K562 (cell line): Measurements from ENCODE around the gene TRIM26. TPM values are rescaled to one million over a fixed set of nuclear protein-coding genes. Genes with fewer than 3 reads are reported as not detected.

Experiments
- ATF1 ChIP-seq, 2 experiments: fragments of 450-650 bp in 1 of 2; IDR thresholded peaks; 2 replicates each; pipeline ENCODE4 v1.6.1; 2016; ENCODE audit warnings: missing compliant biosample characterization in 1 of 2, missing genetic modification characterization in 1 of 2
- CBFA2T2 ChIP-seq: fragments of 450-650 bp; conservative IDR thresholded peaks from 2 replicates; pipeline ENCODE4 v1.6.1; 2017; ENCODE audit warnings: mild to moderate bottlenecking
- CBFA2T3 ChIP-seq: fragments of 450-650 bp; IDR thresholded peaks from 2 replicates; pipeline ENCODE4 v1.6.1; 2017
- EP300 ChIP-seq: IDR thresholded peaks from 2 replicates; pipeline ENCODE4 v1.6.1; 2012; ENCODE audit warnings: low read length, improper control_type of control experiment
- ESRRB ChIP-seq: fragments of 250-450 bp; sonication (Bioruptor Pico); IDR thresholded peaks from 2 replicates; pipeline ENCODE4 v1.5.0; 2020; ENCODE audit warnings: mild to moderate bottlenecking, moderate library complexity, borderline replicate concordance
- ETV1 ChIP-seq: fragments of 450-650 bp; conservative IDR thresholded peaks from 2 replicates; pipeline ENCODE4 v1.6.1; 2016; ENCODE audit warnings: missing genetic modification characterization, control low read depth, low read depth, missing compliant biosample characterization
- FOXA3 ChIP-seq, 2 experiments: fragments of 450-650 bp in 1 of 2; sonication (generic) in 1 of 2; formaldehyde crosslinking; IDR thresholded peaks in 1 of 2; conservative IDR thresholded peaks in 1 of 2; 2 replicates each; pipeline versions ENCODE4 v1.4.0 to v1.8.0; 2020 to 2022; ENCODE audit warnings: mild to moderate bottlenecking in 2 of 2, missing genetic modification reagents in 1 of 2
- FOXP1 ChIP-seq: sonication (generic); formaldehyde crosslinking; IDR thresholded peaks from 2 replicates; pipeline ENCODE4 v1.8.0; 2022; ENCODE audit warnings: mild to moderate bottlenecking, missing genetic modification reagents
- IRF1 ChIP-seq: sonication (generic); formaldehyde crosslinking; IDR thresholded peaks from 2 replicates; pipeline ENCODE4 v1.8.0; 2022; ENCODE audit warnings: missing genetic modification reagents, mild to moderate bottlenecking, borderline replicate concordance
- MAZ ChIP-seq, 2 experiments: fragments of 450-650 bp in 1 of 2; sonication (generic) in 1 of 2; formaldehyde crosslinking; IDR thresholded peaks in 1 of 2; conservative IDR thresholded peaks in 1 of 2; 2 replicates each; pipeline versions ENCODE4 v1.4.0 to v1.5.0; 2020; ENCODE audit warnings: mild to moderate bottlenecking in 1 of 2, missing genetic modification reagents in 1 of 2
- NCOA2 ChIP-seq, 2 experiments: fragments of 450-650 bp; IDR thresholded peaks; 2 replicates each; pipeline ENCODE4 v1.6.1; 2018; ENCODE audit warnings: mild to moderate bottlenecking in 2 of 2, moderate library complexity in 1 of 2; ENCODE audit not compliant: partially characterized antibody in 2 of 2
- NCOR1 ChIP-seq: fragments of 450-650 bp; IDR thresholded peaks from 2 replicates; pipeline ENCODE4 v1.6.1; 2016; ENCODE audit warnings: mild to moderate bottlenecking, moderate library complexity
- NRF1 ChIP-seq, 2 experiments: fragments of 450-650 bp; IDR thresholded peaks in 1 of 2; conservative IDR thresholded peaks in 1 of 2; 2 replicates each; pipeline ENCODE4 v1.6.1; 2014; ENCODE audit warnings: mild to moderate bottlenecking in 2 of 2
- RNF2 ChIP-seq: sonication (generic); IDR thresholded peaks from 2 replicates; pipeline ENCODE4 v1.6.1; 2016
- SMAD1 ChIP-seq: fragments of 150-350 bp; IDR thresholded peaks from 2 replicates; pipeline ENCODE4 v1.6.1; 2014; ENCODE audit warnings: low read length, low read depth; ENCODE audit not compliant: partially characterized antibody
- SRSF9 ChIP-seq: fragments of 200-400 bp; formaldehyde crosslinking; IDR thresholded peaks from 2 replicates; pipeline ENCODE4 v1.6.1; 2017; ENCODE audit warnings: low read depth, low read length, borderline replicate concordance
- TCF15 ChIP-seq: fragments of 250-450 bp; sonication (Bioruptor Pico); IDR thresholded peaks from 2 replicates; pipeline ENCODE4 v1.8.0; 2022; ENCODE audit warnings: moderate library complexity, mild to moderate bottlenecking, inconsistent platforms
- TRIM24 ChIP-seq, 2 experiments: fragments of 450-650 bp; IDR thresholded peaks; 2 replicates each; pipeline ENCODE4 v1.6.1; 2016
- ZNF134 ChIP-seq: fragments of 250-450 bp; sonication (Bioruptor Pico); conservative IDR thresholded peaks from 2 replicates; pipeline ENCODE4 v1.4.0; 2020
- ZNF263 ChIP-seq: sonication (generic); formaldehyde crosslinking; IDR thresholded peaks from 2 replicates; pipeline ENCODE4 v1.8.0; 2022; ENCODE audit warnings: mild to moderate bottlenecking, missing genetic modification reagents, borderline replicate concordance
- ZNF79 ChIP-seq: fragments of 250-450 bp; sonication (Bioruptor Pico); IDR thresholded peaks from 2 replicates; pipeline ENCODE4 v1.4.0; 2020; ENCODE audit warnings: low read depth, mild to moderate bottlenecking, moderate library complexity
- polyA plus RNA-seq, 8 experiments: library from polyadenylated mRNA; depleted of rRNA in 4 of 8; stranded (reverse) in 5 of 8; unstranded in 3 of 8; fragments of >200 nt; fragmentation: Nextera tagmentation in 2 of 8; fragmentation: Illumina TruSeq in 1 of 8; extraction: Ambion mirVana in 2 of 8; extraction: Trizol in 1 of 8; gene quantifications; 2 replicates each; pipeline versions ENCODE4 v1.2.1 to v1.2.3, GENCODE V29; 2011 to 2014; ENCODE audit warnings: inconsistent platforms in 1 of 8, missing spikeins in 1 of 8
- total RNA-seq, 7 experiments: library from RNA; depleted of rRNA in 6 of 7; stranded (reverse); fragments of >200 nt in 6 of 7; fragmentation: Illumina TruSeq in 2 of 7; extraction: Trizol in 2 of 7; gene quantifications; 2 replicates each; pipeline versions ENCODE4 v1.2.1 to v1.2.3, GENCODE V29; 2011 to 2021; ENCODE audit warnings: low replicate concordance in 1 of 7
- TF ChIP-seq, protein P1 (sequence below): fragments of 250-450 bp; sonication (Bioruptor Pico); IDR thresholded peaks from 2 replicates; pipeline ENCODE4 v1.8.0; 2021; ENCODE audit warnings: borderline replicate concordance, mild to moderate bottlenecking, moderate library complexity; ENCODE audit not compliant: poor library complexity, severe bottlenecking
- TF ChIP-seq, protein P2 (sequence below), 3 experiments: IDR thresholded peaks in 2 of 3; conservative IDR thresholded peaks in 1 of 3; 2 replicates each; pipeline ENCODE4 v1.5.1; 2011 to 2012; ENCODE audit warnings: low read length in 3 of 3, mild to moderate bottlenecking in 3 of 3, control low read depth in 2 of 3, improper control_type of control experiment in 1 of 3, inconsistent platforms in 1 of 3, low read depth in 1 of 3, mixed read lengths in 1 of 3, moderate library complexity in 1 of 3; ENCODE audit not compliant: insufficient read depth in 2 of 3

TRIM26 gene
- total and polyA plus RNA-seq, 9 of the 15 experiments (the other 6 are each of a cell fraction or from before 2014, with no cell fraction given), result 0.80 to 5.0 (median 2.8) TPM

DNA sequence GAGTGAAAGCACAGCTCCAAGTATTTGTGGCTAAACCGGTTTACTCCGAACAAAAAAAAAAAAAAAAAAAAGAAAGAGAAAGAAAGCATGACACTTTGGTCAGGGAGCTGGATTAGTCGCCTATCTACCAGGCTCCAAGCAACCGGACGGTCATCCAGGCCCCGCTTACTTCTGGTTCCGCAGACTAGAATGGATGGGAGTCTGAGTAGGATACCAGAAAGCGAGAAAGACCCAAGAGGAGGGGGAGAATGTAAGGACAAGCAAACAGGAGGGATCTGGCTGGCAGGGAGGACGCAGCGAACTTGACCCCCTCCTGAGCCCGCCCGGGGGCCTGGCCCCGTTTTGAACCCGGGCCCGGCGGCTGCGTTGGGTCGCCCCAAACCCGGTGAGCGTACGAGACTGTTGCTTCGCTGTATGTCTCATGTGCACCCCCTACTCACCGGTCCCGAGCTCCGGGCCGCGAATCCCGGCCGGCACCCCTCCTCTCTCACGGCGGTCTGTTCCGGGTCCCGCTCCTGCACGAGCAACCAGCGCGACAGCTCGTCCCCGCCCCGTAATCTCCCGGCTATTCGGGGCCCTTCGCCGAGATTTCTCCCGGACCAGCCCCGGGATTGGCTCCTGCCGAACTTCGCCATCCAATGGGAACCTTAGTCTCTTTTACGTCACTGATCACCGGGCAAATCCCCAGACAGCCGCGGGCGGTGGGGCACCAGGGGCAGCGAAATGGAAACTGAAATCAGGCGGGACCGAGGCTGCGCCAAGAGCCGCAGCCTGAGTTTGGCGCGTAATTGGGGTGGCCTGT lies at the start of gene TRIM26 (continued):
- TF ChIP-seq MAZ (CRISPR knock-in tag; conservative IDR thresholded peaks at IDR 0.05 in 1 of 2, IDR thresholded peaks at IDR 0.05 in 1 of 2) (peak in 1 of 2 experiments; percentile 19; a peak in 1 of 4 replicates), FOXP1 (CRISPR knock-in tag) (no peak), CBFA2T2 (no peak), ETV1 (no peak), ZNF263 (CRISPR knock-in tag) (no peak), NCOR1 (no peak), EP300 (no peak), RNF2 (0 out of 2 replicates have a peak, but pooled peaks have one; percentile 19), TCF15 (CRISPR knock-in tag) (no peak), SMAD1 (no peak), SRSF9 (no peak), NRF1 (conservative IDR thresholded peaks at IDR 0.05 in 1 of 2, IDR thresholded peaks at IDR 0.05 in 1 of 2) (peak in 1 of 2 experiments; percentile 39; a peak in 2 of 4 replicates), CBFA2T3 (no peak), ATF1 (CRISPR knock-in tag; IDR thresholded peaks at IDR 0.05) (no peak), ATF1 (tag; IDR thresholded peaks at IDR 0.05) (peak; percentile 87), FOXA3 (CRISPR knock-in tag; conservative IDR thresholded peaks at IDR 0.05 in 1 of 2, IDR thresholded peaks at IDR 0.05 in 1 of 2) (no peak), ZNF134 (no peak), NCOA2 (IDR thresholded peaks at IDR 0.05; ENCODE audit: partially characterized antibody in 2 of 2) (no peak), TRIM24 (IDR thresholded peaks at IDR 0.05) (no peak), IRF1 (no peak), ESRRB (CRISPR knock-in tag) (no peak), ZNF79 (CRISPR knock-in tag) (no peak)
- TF ChIP-seq, protein P1, sequence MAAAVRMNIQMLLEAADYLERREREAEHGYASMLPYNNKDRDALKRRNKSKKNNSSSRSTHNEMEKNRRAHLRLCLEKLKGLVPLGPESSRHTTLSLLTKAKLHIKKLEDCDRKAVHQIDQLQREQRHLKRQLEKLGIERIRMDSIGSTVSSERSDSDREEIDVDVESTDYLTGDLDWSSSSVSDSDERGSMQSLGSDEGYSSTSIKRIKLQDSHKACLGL (CRISPR knock-in tag), result no peak
- TF ChIP-seq, protein P2, sequence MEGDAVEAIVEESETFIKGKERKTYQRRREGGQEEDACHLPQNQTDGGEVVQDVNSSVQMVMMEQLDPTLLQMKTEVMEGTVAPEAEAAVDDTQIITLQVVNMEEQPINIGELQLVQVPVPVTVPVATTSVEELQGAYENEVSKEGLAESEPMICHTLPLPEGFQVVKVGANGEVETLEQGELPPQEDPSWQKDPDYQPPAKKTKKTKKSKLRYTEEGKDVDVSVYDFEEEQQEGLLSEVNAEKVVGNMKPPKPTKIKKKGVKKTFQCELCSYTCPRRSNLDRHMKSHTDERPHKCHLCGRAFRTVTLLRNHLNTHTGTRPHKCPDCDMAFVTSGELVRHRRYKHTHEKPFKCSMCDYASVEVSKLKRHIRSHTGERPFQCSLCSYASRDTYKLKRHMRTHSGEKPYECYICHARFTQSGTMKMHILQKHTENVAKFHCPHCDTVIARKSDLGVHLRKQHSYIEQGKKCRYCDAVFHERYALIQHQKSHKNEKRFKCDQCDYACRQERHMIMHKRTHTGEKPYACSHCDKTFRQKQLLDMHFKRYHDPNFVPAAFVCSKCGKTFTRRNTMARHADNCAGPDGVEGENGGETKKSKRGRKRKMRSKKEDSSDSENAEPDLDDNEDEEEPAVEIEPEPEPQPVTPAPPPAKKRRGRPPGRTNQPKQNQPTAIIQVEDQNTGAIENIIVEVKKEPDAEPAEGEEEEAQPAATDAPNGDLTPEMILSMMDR (IDR thresholded peaks at IDR 0.05 in 2 of 3, conservative IDR thresholded peaks at IDR 0.05 in 1 of 3; ENCODE audit: insufficient read depth in 2 of 3, low read depth in 1 of 3, low read length in 3 of 3), result no peak
